HEK293 (cell line): ENCODE data around the gene RBBP5.

Experiments used
- HOXA7 ChIP-seq: sonication (generic); formaldehyde crosslinking; IDR thresholded peaks from 2 replicates; pipeline ENCODE4 v1.8.1; 2022; ENCODE audit warnings: missing genetic modification reagents, borderline replicate concordance
- SP3 ChIP-seq: fragments of 450-650 bp; formaldehyde crosslinking; IDR thresholded peaks from 2 replicates; pipeline ENCODE4 v1.5.1; 2016; ENCODE audit warnings: missing biosample characterization, missing genetic modification characterization
- ZFP3 ChIP-seq: fragments of 450-650 bp; formaldehyde crosslinking; IDR thresholded peaks from 2 replicates; pipeline ENCODE4 v1.5.1; 2016; ENCODE audit warnings: low read depth, missing biosample characterization, missing genetic modification characterization
- ZNF211 ChIP-seq: fragments of 450-650 bp; formaldehyde crosslinking; IDR thresholded peaks from 2 replicates; pipeline ENCODE4 v1.5.1; 2016; ENCODE audit warnings: low read depth, missing biosample characterization, missing genetic modification characterization
- ZNF239 ChIP-seq: fragments of 450-650 bp; formaldehyde crosslinking; IDR thresholded peaks from 2 replicates; pipeline ENCODE4 v1.5.1; 2016; ENCODE audit warnings: missing biosample characterization, missing genetic modification characterization
- ZNF423 ChIP-seq: fragments of 450-650 bp; formaldehyde crosslinking; IDR thresholded peaks from 2 replicates; pipeline ENCODE4 v1.5.1; 2016; ENCODE audit warnings: missing biosample characterization, missing genetic modification characterization
- ZNF558 ChIP-seq: fragments of 450-650 bp; formaldehyde crosslinking; IDR thresholded peaks from 2 replicates; pipeline ENCODE4 v1.5.1; 2016; ENCODE audit warnings: missing biosample characterization, missing genetic modification characterization
- TF ChIP-seq, protein P1 (sequence below): fragments of 450-650 bp; formaldehyde crosslinking; IDR thresholded peaks from 2 replicates; pipeline ENCODE4 v1.5.1; 2016; ENCODE audit warnings: missing biosample characterization, missing genetic modification characterization
- TF ChIP-seq, protein P2 (sequence below): fragments of 450-650 bp; formaldehyde crosslinking; IDR thresholded peaks from 2 replicates; pipeline ENCODE4 v1.5.1; 2016; ENCODE audit warnings: missing biosample characterization, missing genetic modification characterization

DNA sequence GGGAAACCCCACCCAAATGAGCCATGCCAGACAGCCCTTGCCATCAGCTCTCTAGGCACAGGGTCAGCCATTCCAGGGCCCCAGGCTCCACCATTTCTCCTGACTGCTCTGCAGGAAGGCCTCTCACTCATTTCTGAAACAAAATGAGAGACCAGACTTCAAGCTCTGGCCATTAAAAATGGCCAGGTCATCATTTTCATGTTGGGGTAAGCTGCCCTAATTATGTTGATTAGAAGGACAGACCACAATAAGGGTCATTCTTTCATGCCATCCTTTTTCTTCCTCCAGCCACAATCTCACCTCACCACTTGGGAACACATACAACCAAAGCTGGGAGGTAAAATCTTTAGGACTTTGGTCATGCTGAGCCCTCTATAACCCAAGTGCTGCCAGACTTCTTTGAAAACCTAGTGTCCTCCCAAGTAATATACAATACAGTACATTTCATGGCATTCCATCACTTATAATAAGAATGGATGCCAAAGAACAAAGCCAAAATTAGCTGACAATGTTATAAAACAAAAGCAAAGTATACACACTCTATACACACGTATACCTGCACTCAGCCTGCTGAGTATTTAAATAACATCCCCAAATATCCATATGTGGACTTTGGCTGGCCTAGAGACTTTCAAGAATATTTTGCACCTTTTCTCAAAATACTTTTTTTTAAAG is 22.4 kb upstream of the RBBP5 start:
- TF ChIP-seq ZNF211 (tag by site-specific recombination) = no peak
- TF ChIP-seq, protein P1, sequence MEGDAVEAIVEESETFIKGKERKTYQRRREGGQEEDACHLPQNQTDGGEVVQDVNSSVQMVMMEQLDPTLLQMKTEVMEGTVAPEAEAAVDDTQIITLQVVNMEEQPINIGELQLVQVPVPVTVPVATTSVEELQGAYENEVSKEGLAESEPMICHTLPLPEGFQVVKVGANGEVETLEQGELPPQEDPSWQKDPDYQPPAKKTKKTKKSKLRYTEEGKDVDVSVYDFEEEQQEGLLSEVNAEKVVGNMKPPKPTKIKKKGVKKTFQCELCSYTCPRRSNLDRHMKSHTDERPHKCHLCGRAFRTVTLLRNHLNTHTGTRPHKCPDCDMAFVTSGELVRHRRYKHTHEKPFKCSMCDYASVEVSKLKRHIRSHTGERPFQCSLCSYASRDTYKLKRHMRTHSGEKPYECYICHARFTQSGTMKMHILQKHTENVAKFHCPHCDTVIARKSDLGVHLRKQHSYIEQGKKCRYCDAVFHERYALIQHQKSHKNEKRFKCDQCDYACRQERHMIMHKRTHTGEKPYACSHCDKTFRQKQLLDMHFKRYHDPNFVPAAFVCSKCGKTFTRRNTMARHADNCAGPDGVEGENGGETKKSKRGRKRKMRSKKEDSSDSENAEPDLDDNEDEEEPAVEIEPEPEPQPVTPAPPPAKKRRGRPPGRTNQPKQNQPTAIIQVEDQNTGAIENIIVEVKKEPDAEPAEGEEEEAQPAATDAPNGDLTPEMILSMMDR (tag by site-specific recombination) = no peak
- TF ChIP-seq HOXA7 (CRISPR knock-in tag) = no peak
- TF ChIP-seq ZNF558 (tag by site-specific recombination) = no peak
- no peak for TF ChIP-seq ZNF239 (tag by site-specific recombination)
- no peak for TF ChIP-seq ZNF423 (tag by site-specific recombination)
- TF ChIP-seq SP3 (tag by site-specific recombination) = no peak
- TF ChIP-seq ZFP3 (tag by site-specific recombination) = no peak
- TF ChIP-seq, protein P2, sequence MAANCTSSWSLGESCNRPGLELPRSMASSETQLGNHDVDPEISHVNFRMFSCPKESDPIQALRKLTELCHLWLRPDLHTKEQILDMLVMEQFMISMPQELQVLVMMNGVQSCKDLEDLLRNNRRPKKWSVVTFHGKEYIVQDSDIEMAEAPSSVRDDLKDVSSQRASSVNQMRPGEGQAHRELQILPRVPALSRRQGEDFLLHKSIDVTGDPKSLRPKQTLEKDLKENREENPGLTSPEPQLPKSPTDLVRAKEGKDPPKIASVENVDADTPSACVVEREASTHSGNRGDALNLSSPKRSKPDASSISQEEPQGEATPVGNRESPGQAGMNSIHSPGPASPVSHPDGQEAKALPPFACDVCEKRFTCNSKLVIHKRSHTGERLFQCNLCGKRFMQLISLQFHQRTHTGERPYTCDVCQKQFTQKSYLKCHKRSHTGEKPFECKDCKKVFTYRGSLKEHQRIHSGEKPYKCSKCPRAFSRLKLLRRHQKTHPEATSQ (tag by site-specific recombination) = no peak
